Transverse colon (tissue), 4 donors: ENCODE measurements around the gene ADAMTS4.

Source experiments
- CTCF ChIP-seq, 5 experiments: fragments of 200-600 bp in 3 of 5; fragments of 450-650 bp in 2 of 5; sonication (generic) in 3 of 5; IDR thresholded peaks; 1 replicate in 2 of 5; 2 replicates in 3 of 5; pipeline ENCODE4 v1.5.1; 2016 to 2017; ENCODE audit warnings: antibody characterized with exemption in 5 of 5, inconsistent platforms in 3 of 5, mild to moderate bottlenecking in 2 of 5, moderate library complexity in 1 of 5
- EP300 ChIP-seq: sonication (generic); formaldehyde crosslinking; IDR thresholded peaks from one replicate; pipeline ENCODE4 v1.6.1; 2017; ENCODE audit warnings: antibody characterized with exemption, low read depth
- POLR2A ChIP-seq: fragments of 450-650 bp; IDR thresholded peaks from one replicate; pipeline ENCODE4 v1.6.1; 2016; ENCODE audit warnings: antibody characterized with exemption, mild to moderate bottlenecking, moderate library complexity
- POLR2AphosphoS5 ChIP-seq, 3 donors: sonication (generic); formaldehyde crosslinking; IDR thresholded peaks; one replicate each; pipeline ENCODE4 v1.6.1; 2016; ENCODE audit warnings: antibody characterized with exemption in 3 of 3

- no peak for TF ChIP-seq CTCF (IDR thresholded peaks at IDR 0.05)
- no peak for TF ChIP-seq POLR2AphosphoS5 (IDR thresholded peaks at IDR 0.05)
- no peak for TF ChIP-seq POLR2A
- TF ChIP-seq EP300 = no peak
Observed at GRCh38 chr1:161225178-161225533, 26.3 kb upstream of the ADAMTS4 start.
